ENCODE data around the gene UACA.
A peak's percentile ranks its signal among the peaks of the same experiment; 100 is the strongest.

Gene UACA

DNA sequence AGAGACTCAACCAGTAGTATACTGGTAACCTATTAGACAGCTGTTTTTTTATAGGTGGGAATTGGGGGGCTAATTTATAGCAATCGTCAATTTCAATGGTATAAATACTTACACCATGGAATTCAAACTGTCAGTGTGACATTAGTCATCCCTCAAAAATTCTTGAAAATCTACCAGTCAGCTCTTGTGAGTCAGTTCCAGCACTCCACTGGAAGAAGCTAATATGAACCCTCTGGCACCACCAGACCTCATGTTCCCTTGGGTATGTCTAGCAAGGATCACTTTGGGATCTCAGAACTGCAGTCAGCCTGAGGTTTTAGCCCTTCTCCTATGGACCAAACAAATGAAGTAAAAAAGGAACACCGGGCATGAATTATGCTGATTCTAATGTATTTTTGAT, 11.8 kb upstream of the UACA start:
- Histone ChIP-seq H3K27me3 (ENCODE audit: low read depth) (no peaks in the 10 kb centered on the region), H3K36me3 (replicated peaks) (no peaks in the 10 kb centered on the region), H3K4me1 (peaks cover 17% of the 10 kb centered on the region), H3K9me3 (no peaks in the 10 kb centered on the region), H3K4me3 (no peak overlapping the region)
- DNase-seq (ENCODE audit: low spot score in 2 of 2), result no peak
- in situ Hi-C loops (cut with MboI; ENCODE audit: low sequenced_read_pairs), result no loop called here

DNA sequence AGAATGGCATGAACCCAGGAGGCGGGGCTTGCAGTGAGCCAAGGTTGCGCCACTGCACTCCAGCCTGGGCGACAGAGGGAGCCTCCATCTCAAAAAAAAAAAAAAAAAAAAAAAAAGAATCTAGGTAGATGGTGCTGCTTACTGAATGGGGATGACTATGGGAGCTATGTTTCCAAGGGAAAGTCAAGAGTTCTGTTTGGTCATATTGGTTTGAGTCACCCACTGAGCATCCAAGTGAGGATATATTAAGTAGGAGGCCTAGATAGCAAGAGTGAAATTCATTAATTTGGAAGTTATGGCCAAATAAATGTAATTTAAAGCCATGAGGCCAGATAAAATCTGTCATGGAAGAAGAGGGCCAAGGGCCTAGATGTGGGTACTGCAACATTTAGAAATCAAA, 9.0 kb upstream of the UACA start:
- DNase-seq (ENCODE audit: low spot score in 2 of 2), result no peak
- no peaks in the 10 kb centered on the region for H3K9me3 ChIP-seq
- in situ Hi-C loops (cut with MboI; ENCODE audit: low sequenced_read_pairs), result no loop called here
- H3K27me3 ChIP-seq (ENCODE audit: low read depth), result no peaks in the 10 kb centered on the region
- H3K36me3 ChIP-seq (replicated peaks), result no peaks in the 10 kb centered on the region
- no peak overlapping the region for H3K4me3 ChIP-seq
- H3K4me1 ChIP-seq, result peaks cover 11% of the 10 kb centered on the region

DNA sequence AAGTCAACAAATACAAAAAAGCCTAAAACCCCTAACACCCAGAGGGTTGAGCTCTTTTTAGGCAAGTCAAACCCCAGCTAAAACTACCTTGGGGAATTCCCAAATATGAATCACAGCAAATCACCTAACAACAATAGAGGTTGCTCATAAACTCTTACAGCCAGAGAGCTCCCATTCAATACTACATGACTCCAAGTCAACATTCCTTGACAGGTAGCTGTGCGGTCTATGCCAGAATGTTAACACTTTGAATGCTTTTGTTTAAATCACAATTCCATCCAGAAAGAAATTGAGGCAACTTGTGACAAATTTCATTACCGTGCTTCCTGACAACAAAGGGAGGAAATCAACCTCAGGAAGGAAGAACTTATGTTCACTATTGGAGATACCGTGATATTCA, 7.5 kb upstream of the UACA start:
- DNase-seq (ENCODE audit: low spot score in 2 of 2), result peak in 1 of 2 experiments; percentile 69
- H3K4me3 ChIP-seq, result no peak overlapping the region
- no peaks in the 10 kb centered on the region for H3K27me3 ChIP-seq (ENCODE audit: low read depth)
- H3K9me3 ChIP-seq, result no peaks in the 10 kb centered on the region
- peaks cover 11% of the 10 kb centered on the region for H3K4me1 ChIP-seq
- H3K36me3 ChIP-seq (replicated peaks), result no peaks in the 10 kb centered on the region
- in situ Hi-C loops (cut with MboI; ENCODE audit: low sequenced_read_pairs), result no loop called here

DNA sequence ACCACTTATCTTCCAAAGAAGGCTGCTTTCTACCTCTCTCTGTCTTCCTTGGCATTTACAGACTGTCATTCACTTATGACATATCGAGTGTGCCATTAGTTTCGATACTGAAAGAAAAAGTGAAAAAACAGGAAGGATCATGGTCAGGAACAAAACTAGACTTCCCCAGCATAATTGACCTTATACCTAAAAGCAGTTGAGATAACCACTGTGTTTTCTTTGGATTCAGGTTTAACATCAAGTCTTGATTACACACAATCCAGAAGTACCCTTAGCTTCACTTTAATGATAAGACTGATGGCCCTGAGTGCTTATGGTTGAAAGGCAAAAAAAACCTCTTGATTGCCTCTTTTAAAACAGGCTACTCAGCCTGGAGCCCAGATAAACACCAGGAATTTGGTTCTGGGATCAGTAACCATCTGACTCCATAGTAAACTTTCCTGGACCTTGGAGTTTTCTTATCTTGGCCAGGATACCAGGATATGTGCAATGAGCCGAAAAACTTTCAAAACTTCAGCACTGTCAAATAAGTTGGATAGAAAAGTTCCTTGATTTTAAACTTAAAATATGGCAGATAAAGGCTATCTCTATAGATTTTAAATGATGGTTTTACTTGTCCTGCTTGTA, 5.0 kb upstream of the UACA start:
- Histone ChIP-seq H3K4me3 (no peak overlapping the region), H3K27me3 (ENCODE audit: low read depth) (no peaks in the 10 kb centered on the region), H3K4me1 (peaks cover 24% of the 10 kb centered on the region), H3K9me3 (no peaks in the 10 kb centered on the region), H3K36me3 (replicated peaks) (no peaks in the 10 kb centered on the region)
- in situ Hi-C loops (cut with MboI; ENCODE audit: low sequenced_read_pairs), result no loop called here
- no peak for DNase-seq (ENCODE audit: low spot score in 2 of 2)

DNA sequence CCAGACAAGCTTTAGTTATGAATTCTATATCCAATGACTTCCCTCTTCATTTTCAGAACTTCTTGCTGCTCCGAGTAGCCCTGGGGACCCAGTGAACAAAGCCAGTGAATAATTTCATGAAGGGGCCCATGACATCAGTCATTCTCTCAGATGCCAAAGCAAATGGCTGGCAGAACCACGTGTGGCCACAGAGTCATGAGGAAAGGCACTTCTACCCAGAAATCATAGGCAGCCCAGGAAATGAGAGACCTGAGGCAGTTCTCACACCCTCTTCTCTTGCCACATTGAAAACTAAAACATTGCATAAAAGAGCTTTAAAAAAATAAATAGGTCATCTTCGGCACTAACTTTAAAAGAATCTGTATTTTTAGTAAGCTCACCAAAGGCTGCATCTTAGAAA, 4.3 kb upstream of the UACA start:
- no peaks in the 10 kb centered on the region for H3K9me3 ChIP-seq
- H3K4me1 ChIP-seq, result peaks cover 24% of the 10 kb centered on the region
- no peak for DNase-seq (ENCODE audit: low spot score in 2 of 2)
- no peak overlapping the region for H3K4me3 ChIP-seq
- in situ Hi-C loops (cut with MboI; ENCODE audit: low sequenced_read_pairs), result no loop called here
- H3K36me3 ChIP-seq (replicated peaks), result no peaks in the 10 kb centered on the region
- no peaks in the 10 kb centered on the region for H3K27me3 ChIP-seq (ENCODE audit: low read depth)

DNA sequence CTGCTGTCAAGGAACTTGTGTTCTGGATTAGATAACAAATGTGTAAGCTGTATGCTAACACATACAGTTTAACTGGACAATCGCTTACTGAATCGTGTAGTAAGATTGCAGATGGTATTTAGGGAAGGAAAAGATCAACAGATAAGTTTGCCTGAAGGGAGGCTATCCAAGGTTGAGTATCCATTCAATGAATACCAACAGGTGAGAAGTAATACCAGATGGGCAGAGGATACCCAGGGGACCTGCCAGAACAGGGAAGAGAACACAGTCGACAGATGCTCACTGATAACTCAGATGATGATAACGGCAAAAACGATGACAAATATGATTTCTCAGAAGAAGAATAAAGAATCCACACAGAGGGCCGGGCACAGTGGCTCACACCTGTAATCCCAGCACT, 3.2 kb upstream of the UACA start:
- H3K9me3 ChIP-seq, result no peaks in the 10 kb centered on the region
- H3K4me1 ChIP-seq, result peaks cover 30% of the 10 kb centered on the region
- no peak overlapping the region for H3K4me3 ChIP-seq
- DNase-seq (ENCODE audit: low spot score in 2 of 2), result no peak
- H3K36me3 ChIP-seq (replicated peaks), result no peaks in the 10 kb centered on the region
- in situ Hi-C loops (cut with MboI; ENCODE audit: low sequenced_read_pairs), result no loop called here
- H3K27me3 ChIP-seq (ENCODE audit: low read depth), result no peaks in the 10 kb centered on the region

DNA sequence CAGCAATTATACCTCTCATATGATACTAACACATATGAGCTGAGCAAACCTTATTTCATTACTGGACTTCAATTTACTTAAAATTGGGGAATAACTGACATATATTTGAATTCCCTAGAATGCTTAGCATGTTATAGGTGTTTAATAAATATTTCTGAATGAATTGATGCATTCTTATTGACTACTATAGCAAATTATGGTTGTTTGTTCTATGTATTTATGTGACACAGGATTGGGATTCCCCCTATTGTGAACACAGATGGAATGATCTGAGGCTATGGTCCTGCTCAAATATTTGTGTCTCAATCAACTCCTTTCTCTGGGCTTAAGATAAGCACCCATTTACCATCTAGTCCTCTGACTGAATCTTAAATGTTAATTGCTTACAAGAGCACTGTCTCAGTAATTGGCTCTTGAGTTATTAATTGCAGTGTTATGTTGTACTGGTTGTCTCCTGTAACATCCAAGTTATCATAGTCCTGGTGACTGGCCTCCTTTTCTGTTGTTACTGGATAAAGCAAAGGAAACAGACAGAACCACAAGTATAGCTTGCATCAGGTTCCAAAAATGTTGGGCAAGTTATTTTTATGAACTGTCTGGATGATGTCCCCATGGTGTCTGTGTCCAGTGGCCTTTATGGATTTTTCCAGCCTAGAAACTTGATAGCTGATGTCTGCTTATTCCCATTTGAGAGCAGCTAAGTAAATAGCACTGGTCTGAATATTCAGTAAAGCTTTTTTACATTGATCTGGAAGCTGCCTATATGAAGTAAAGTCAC, 2.3 kb upstream of the UACA start:
- no peak for DNase-seq (ENCODE audit: low spot score in 2 of 2)
- H3K4me3 ChIP-seq, result no peak overlapping the region
- in situ Hi-C loops (cut with MboI; ENCODE audit: low sequenced_read_pairs), result no loop called here
- H3K9me3 ChIP-seq, result no peaks in the 10 kb centered on the region
- H3K36me3 ChIP-seq (replicated peaks), result no peaks in the 10 kb centered on the region
- H3K4me1 ChIP-seq, result peaks cover 29% of the 10 kb centered on the region
- H3K27me3 ChIP-seq (ENCODE audit: low read depth), result no peaks in the 10 kb centered on the region

DNA sequence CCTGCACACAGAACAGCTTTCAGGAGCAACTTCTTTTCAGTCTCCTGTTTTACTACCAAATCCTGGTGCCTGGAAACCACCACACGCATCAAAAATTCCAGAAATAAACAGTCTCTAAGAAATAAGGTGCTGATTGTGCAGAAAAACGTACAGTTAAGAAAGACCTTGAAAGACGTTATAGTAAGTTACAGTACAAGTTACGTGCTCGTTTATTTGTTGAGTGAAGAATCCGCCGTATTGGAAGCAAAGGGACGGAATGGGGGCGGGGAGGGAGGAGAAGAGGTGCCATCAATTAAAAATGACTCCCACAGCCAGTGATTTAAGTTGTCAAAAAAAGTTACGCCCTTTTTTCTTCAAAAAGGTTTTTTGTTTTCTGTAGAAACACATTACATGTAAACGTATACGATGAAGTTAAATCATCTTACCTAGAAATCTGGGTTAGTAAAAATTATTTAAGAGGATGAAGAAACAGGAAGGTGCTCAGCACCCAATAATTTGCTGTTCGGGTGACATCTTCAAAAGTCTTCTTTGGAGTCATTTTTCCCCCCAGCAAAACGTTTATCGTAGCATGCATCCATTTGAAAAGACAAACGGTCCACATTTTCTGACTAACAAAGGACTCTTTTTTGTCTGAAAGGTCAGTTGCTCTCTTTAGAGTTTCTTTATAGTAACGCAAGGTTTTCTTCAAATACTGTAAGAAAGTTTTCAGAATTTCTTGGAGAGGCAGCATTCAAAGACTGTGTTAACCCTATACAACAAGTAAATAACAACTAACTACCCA, 782 bp upstream of the UACA start:
- in situ Hi-C loops (cut with MboI; ENCODE audit: low sequenced_read_pairs), result no loop called here
- Histone ChIP-seq H3K27me3 (ENCODE audit: low read depth) (no peaks in the 10 kb centered on the region), H3K4me3 (peak overlapping the region; percentile 73), H3K4me1 (peaks cover 32% of the 10 kb centered on the region), H3K9me3 (no peaks in the 10 kb centered on the region), H3K36me3 (replicated peaks) (no peaks in the 10 kb centered on the region)
- DNase-seq (ENCODE audit: low spot score in 2 of 2), result peak; percentile 61 to 68

DNA sequence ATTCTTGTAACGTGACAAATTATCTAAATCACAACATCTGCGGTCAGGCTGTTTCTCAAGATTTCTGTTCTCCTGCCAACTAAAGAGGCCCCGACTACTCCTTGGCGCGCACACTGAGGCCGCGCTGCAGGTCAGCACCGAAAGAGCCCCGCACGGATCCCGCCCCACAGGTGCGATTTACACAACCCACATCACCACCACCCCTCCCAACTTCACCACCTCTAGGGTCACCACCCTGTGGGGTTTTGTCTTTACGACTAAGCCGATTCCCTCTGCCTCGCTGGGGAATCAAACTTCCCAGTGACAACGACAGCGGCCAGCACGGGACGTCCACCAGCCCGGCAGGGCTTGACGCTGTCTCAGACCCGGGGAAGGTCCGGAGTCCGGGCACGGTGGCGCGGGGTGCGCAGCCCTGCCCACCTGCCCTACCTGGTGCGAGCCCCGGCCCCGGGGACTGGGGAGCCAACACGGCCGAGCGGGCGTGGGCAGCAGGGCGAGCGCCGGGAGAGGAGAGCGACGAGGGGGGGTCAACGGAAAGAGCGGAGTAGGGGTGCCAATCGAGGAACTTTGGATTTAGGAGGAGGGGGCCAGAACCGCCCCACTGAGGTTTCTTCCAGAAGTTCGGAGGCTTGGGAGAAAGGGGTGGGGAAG, 764 bp downstream of the UACA start:
- Histone ChIP-seq H3K4me1 (peaks cover 48% of the 10 kb centered on the region), H3K4me3 (peak overlapping the region; percentile 73), H3K27me3 (ENCODE audit: low read depth) (no peaks in the 10 kb centered on the region), H3K9me3 (no peaks in the 10 kb centered on the region), H3K36me3 (replicated peaks) (no peaks in the 10 kb centered on the region)
- DNase-seq (ENCODE audit: low spot score in 2 of 2), result peak in 1 of 2 experiments; percentile 64
- in situ Hi-C loops (cut with MboI; ENCODE audit: low sequenced_read_pairs), result no loop called here

DNA sequence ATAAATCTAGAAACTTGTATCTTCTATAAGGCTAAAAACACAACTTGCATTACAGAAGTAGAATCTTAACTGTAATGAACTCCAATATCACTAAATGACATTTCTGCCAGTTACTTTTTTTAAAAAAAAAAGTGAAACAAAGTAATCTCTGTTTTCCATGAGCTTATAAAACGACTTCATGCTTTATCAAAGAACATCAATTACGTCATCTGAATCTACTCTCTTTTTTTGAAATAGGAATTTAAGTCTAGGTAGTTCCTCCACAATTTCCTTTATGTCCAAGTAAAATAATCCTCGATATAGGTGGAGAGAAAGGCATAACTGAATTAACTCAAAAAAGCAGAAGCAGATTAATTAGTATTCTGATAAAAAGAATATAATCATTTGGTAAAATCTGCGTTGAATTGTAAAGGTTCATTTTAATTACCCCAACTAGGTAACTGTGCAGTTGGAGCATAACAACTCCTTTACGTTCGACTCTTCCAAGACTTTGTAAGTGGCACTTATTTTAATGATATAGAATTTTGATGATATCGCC, 1.4 kb downstream of the UACA start:
- Histone ChIP-seq H3K9me3 (no peaks in the 10 kb centered on the region), H3K36me3 (replicated peaks) (no peaks in the 10 kb centered on the region), H3K4me3 (peak overlapping the region; percentile 73), H3K27me3 (ENCODE audit: low read depth) (no peaks in the 10 kb centered on the region), H3K4me1 (peaks cover 49% of the 10 kb centered on the region)
- DNase-seq (ENCODE audit: low spot score in 2 of 2), result peak in 1 of 2 experiments; percentile 55
- in situ Hi-C loops (cut with MboI; ENCODE audit: low sequenced_read_pairs), result no loop called here

DNA sequence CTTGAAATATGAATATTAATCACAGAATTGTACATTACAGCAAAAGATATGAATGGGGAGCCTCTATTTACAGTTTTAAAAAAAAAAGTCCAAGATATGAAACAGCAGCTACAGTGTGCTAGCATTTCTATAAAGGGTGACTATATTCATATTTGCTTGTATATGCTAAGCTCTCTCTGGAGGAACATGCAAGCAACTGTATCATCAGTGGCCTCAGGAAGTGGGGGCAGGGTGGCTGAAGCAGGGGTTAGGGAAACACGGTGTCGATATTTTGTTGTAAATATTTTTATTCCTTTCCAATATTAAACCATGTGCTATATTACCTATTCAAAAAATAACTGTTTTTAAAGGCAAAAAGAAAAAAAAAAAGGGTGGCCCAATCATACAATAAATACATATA, 2.3 kb downstream of the UACA start:
- DNase-seq (ENCODE audit: low spot score in 2 of 2), result no peak
- Histone ChIP-seq H3K9me3 (no peaks in the 10 kb centered on the region), H3K36me3 (replicated peaks) (no peaks in the 10 kb centered on the region), H3K4me3 (no peak overlapping the region), H3K27me3 (ENCODE audit: low read depth) (no peaks in the 10 kb centered on the region), H3K4me1 (peaks cover 49% of the 10 kb centered on the region)
- in situ Hi-C loops (cut with MboI; ENCODE audit: low sequenced_read_pairs), result no loop called here

DNA sequence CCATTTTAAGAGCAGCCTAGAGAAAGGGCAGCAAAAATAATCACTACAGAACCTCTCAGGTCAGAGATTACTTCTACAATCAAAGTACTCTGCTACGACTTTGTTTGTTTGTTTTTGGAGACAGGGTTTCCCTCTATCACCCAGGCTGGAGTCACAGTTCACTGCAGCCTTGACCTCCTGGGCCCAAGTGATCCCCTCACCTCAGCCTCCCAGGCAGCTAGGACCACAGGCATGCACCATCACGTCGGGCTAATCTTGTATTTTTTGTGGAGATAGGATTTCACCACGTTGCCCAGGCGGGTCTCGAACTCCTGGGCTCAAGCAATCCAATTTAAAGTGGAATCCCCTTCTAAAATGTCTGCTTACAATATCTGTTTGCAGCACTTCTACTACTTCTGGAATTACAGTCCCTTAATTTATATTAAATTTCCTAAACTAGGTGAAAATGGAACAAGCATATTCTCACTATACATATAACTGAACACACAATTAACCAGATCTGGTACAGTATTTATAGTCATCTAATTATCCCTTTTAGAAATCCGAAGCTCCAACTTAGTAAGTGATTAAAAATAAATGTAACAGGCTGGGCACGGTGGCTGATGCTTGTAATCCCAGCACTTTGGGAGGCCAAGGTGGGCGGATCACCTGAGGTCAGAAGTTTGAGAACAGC, 4.4 kb downstream of the UACA start:
- in situ Hi-C loops (cut with MboI; ENCODE audit: low sequenced_read_pairs), result no loop called here
- H3K4me3 ChIP-seq, result no peak overlapping the region
- peaks cover 48% of the 10 kb centered on the region for H3K4me1 ChIP-seq
- H3K36me3 ChIP-seq (replicated peaks), result no peaks in the 10 kb centered on the region
- DNase-seq (ENCODE audit: low spot score in 2 of 2), result peak in 1 of 2 experiments; percentile 36
- no peaks in the 10 kb centered on the region for H3K9me3 ChIP-seq
- no peaks in the 10 kb centered on the region for H3K27me3 ChIP-seq (ENCODE audit: low read depth)

DNA sequence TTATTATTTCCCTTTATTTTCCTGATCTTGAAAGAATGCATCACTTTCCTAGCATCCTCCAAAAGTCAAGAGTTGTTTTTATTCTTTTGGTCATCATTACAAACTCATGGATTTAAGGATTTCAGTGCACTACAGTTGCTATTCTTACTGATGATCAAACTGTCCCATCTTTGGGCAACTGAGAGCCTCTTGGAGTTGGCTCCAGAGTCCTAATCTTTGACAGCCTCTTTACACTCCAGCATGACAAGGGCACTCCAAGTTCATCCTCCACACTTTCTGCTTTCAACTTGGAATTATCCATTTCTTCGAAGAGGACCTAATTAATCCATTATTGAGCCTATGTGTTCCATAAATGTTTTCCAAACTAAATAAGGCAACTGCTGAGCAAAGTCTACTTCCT, 5.7 kb downstream of the UACA start:
- in situ Hi-C loops (cut with MboI; ENCODE audit: low sequenced_read_pairs), result no loop called here
- H3K36me3 ChIP-seq (replicated peaks), result no peaks in the 10 kb centered on the region
- H3K4me1 ChIP-seq, result peaks cover 47% of the 10 kb centered on the region
- no peaks in the 10 kb centered on the region for H3K9me3 ChIP-seq
- no peak for DNase-seq (ENCODE audit: low spot score in 2 of 2)
- H3K4me3 ChIP-seq, result no peak overlapping the region
- H3K27me3 ChIP-seq (ENCODE audit: low read depth), result no peaks in the 10 kb centered on the region
